H1 (cell line): ENCODE measurements around the gene FBXL17. TPM values are rescaled to one million over a fixed set of nuclear protein-coding genes. Genes with fewer than 3 reads are reported as not detected.

Experiments
- CTCF ChIA-PET: fragments of 300-600 bp; sonication (Branson Sonifier 250); formaldehyde crosslinking; loops from one replicate; lab custom pipeline; 2021; ENCODE audit not compliant: partially characterized antibody; lab: Charles Lee
- POLR2A ChIA-PET: fragments of 300-600 bp; sonication (Branson Sonifier 250); formaldehyde crosslinking; loops from one replicate; lab custom pipeline; 2021; ENCODE audit warnings: inconsistent platforms; ENCODE audit not compliant: partially characterized antibody; lab: Charles Lee
- DNase-seq, 2 experiments: peaks; one replicate each; pipeline versions ENCODE4 v3.0.0 to v3.0.0-alpha.2; 2010 to 2022; ENCODE audit warnings: low spot score in 2 of 2, low read depth in 1 of 2, mixed read lengths in 1 of 2
- FAIRE-seq: peaks from 2 replicates; lab custom pipeline; 2011; peaks lifted over from hg19 to GRCh38; lab: Jason Lieb, UNC
- H2AFZ ChIP-seq: 2 replicates; pipeline ENCODE4 v1.8.1; 2012; ENCODE audit warnings: low read length, inconsistent platforms
- H2AK5ac ChIP-seq: 2 replicates; pipeline ENCODE4 v1.6.1; 2013; ENCODE audit warnings: low read depth, low read length
- H2BK120ac ChIP-seq: replicated peaks from 2 replicates; pipeline ENCODE3; 2013; ENCODE audit warnings: low read depth, low read length, inconsistent platforms
- H2BK12ac ChIP-seq: 2 replicates; pipeline ENCODE4 v1.6.1; 2013; ENCODE audit warnings: low read depth, low read length
- H2BK15ac ChIP-seq: 2 replicates; pipeline ENCODE4 v1.6.1; 2013; ENCODE audit warnings: low read length
- H2BK20ac ChIP-seq: 2 replicates; pipeline ENCODE4 v1.6.1; 2013; ENCODE audit warnings: low read length
- H2BK5ac ChIP-seq: 2 replicates; pipeline ENCODE4 v1.6.1; 2013; ENCODE audit warnings: low read depth, low read length
- H3K14ac ChIP-seq: 2 replicates; pipeline ENCODE4 v1.6.1; 2013; ENCODE audit warnings: inconsistent platforms; ENCODE audit not compliant: insufficient read length
- H3K18ac ChIP-seq: 2 replicates; pipeline ENCODE4 v1.6.1; 2013; ENCODE audit warnings: low read length; ENCODE audit errors: extremely low read depth
- H3K23ac ChIP-seq: 2 replicates; pipeline ENCODE4 v1.6.1; 2013; ENCODE audit warnings: inconsistent platforms; ENCODE audit not compliant: insufficient read length
- H3K23me2 ChIP-seq: 2 replicates; pipeline ENCODE4 v1.6.1; 2013; ENCODE audit warnings: low read depth, low read length
- H3K27ac ChIP-seq: 2 replicates; pipeline ENCODE4 v1.6.1; 2011; ENCODE audit warnings: low read depth, low read length, inconsistent platforms
- H3K27me3 ChIP-seq, 4 experiments: replicated peaks in 1 of 4; 1 replicate in 1 of 4; 2 replicates in 3 of 4; pipeline versions ENCODE4 v1.6.1 to v1.8.1; 2011 to 2013; ENCODE audit warnings: low read length in 3 of 4, mild to moderate bottlenecking in 3 of 4, inconsistent platforms in 2 of 4, mixed read lengths in 2 of 4, moderate library complexity in 1 of 4; ENCODE audit not compliant: control insufficient read depth in 3 of 4, insufficient read depth in 3 of 4; ENCODE audit errors: extremely low read depth in 1 of 4
- H3K36me3 ChIP-seq, 4 experiments: 2 replicates each; pipeline versions ENCODE4 v1.6.1 to v1.8.1; 2011 to 2013; ENCODE audit warnings: mild to moderate bottlenecking in 4 of 4, low read length in 3 of 4, moderate library complexity in 2 of 4, control low read depth in 1 of 4, inconsistent platforms in 1 of 4; ENCODE audit not compliant: insufficient read depth in 4 of 4, control insufficient read depth in 2 of 4
- H3K4ac ChIP-seq: replicated peaks from 2 replicates; pipeline ENCODE3; 2013; ENCODE audit warnings: low read length, low read depth, mixed read lengths, inconsistent platforms; ENCODE audit not compliant: insufficient read length
- H3K4me1 ChIP-seq, 4 experiments: replicated peaks in 1 of 4; 1 replicate in 1 of 4; 2 replicates in 3 of 4; pipeline versions ENCODE4 v1.6.1 to v1.8.1; 2011 to 2013; ENCODE audit warnings: low read length in 3 of 4, inconsistent platforms in 2 of 4, mixed read lengths in 1 of 4; ENCODE audit not compliant: insufficient read depth in 4 of 4, control insufficient read depth in 3 of 4
- H3K4me2 ChIP-seq, 2 experiments: 2 replicates each; pipeline versions ENCODE4 v1.6.1 to v1.8.1; 2011 to 2013; ENCODE audit warnings: low read depth in 2 of 2, low read length in 2 of 2, control low read depth in 1 of 2, inconsistent platforms in 1 of 2, mild to moderate bottlenecking in 1 of 2; ENCODE audit not compliant: insufficient read depth in 1 of 2
- H3K4me3 ChIP-seq, 4 experiments: fragments of 200-600, 300-600 bp in 1 of 4; sonication (generic), shearing (Covaris generic), sonication (Bioruptor Twin) in 1 of 4; 2 replicates each; pipeline versions ENCODE4 v1.5.1 to v1.8.1; 2011 to 2016; ENCODE audit warnings: low read length in 4 of 4, low read depth in 3 of 4, control low read depth in 2 of 4, inconsistent platforms in 2 of 4, mild to moderate bottlenecking in 2 of 4, mixed read lengths in 1 of 4, moderate library complexity in 1 of 4; ENCODE audit not compliant: insufficient read depth in 2 of 4; ENCODE audit errors: extremely low read depth in 1 of 4
- H3K56ac ChIP-seq: replicated peaks from 2 replicates; pipeline ENCODE3; 2013; ENCODE audit warnings: low read depth, mild to moderate bottlenecking, mixed read lengths, low read length, inconsistent platforms; ENCODE audit not compliant: insufficient read length
- H3K79me1 ChIP-seq: 2 replicates; pipeline ENCODE4 v1.6.1; 2013; ENCODE audit warnings: low read depth, low read length, control low read depth
- H3K79me2 ChIP-seq, 2 experiments: 2 replicates each; pipeline versions ENCODE4 v1.6.1 to v1.8.1; 2012 to 2013; ENCODE audit warnings: low read length in 2 of 2, mild to moderate bottlenecking in 2 of 2, inconsistent platforms in 1 of 2; ENCODE audit not compliant: insufficient read depth in 2 of 2, control insufficient read depth in 1 of 2
- H3K9ac ChIP-seq, 4 experiments: replicated peaks in 1 of 4; 1 replicate in 1 of 4; 2 replicates in 3 of 4; pipeline versions ENCODE4 v1.6.1 to v1.8.1; 2011 to 2013; ENCODE audit warnings: low read depth in 3 of 4, low read length in 3 of 4, control low read depth in 2 of 4, mild to moderate bottlenecking in 2 of 4, moderate library complexity in 2 of 4, inconsistent platforms in 1 of 4; ENCODE audit errors: extremely low read depth in 1 of 4
- H3K9me3 ChIP-seq, 2 experiments: 2 replicates each; pipeline versions ENCODE4 v1.6.1 to v1.8.1; 2012 to 2013; ENCODE audit warnings: mild to moderate bottlenecking in 2 of 2, moderate library complexity in 2 of 2, control low read depth in 1 of 2, inconsistent platforms in 1 of 2, low read depth in 1 of 2, low read length in 1 of 2, mixed read lengths in 1 of 2; ENCODE audit not compliant: insufficient read depth in 2 of 2
- H4K20me1 ChIP-seq, 2 experiments: replicated peaks in 1 of 2; 2 replicates each; pipeline versions ENCODE3 to v1.8.1; 2011 to 2013; ENCODE audit warnings: inconsistent platforms in 2 of 2, low read length in 2 of 2, mild to moderate bottlenecking in 1 of 2; ENCODE audit not compliant: insufficient read depth in 2 of 2, control insufficient read depth in 1 of 2
- H4K5ac ChIP-seq: 2 replicates; pipeline ENCODE4 v1.6.1; 2013; ENCODE audit warnings: low read length, low read depth, mixed read lengths, inconsistent platforms; ENCODE audit not compliant: insufficient read length
- H4K8ac ChIP-seq: 2 replicates; pipeline ENCODE4 v1.8.0; 2013; ENCODE audit warnings: mild to moderate bottlenecking, moderate library complexity, low read length, inconsistent platforms; ENCODE audit not compliant: insufficient read depth; ENCODE audit errors: extremely low read depth
- H4K91ac ChIP-seq: replicated peaks from 2 replicates; pipeline ENCODE3; 2013; ENCODE audit warnings: low read length, mixed read lengths, inconsistent platforms; ENCODE audit not compliant: insufficient read length
- ASH2L ChIP-seq: fragments of 200-600, 300-600 bp; sonication (generic); IDR thresholded peaks from one replicate; pipeline ENCODE4 v1.7.1; 2017; ENCODE audit warnings: low read length
- BCL11A ChIP-seq, 2 experiments: IDR thresholded peaks; one replicate each; pipeline ENCODE4 v1.6.1; 2011; ENCODE audit warnings: low read depth in 2 of 2, low read length in 2 of 2, mild to moderate bottlenecking in 2 of 2
- JUND ChIP-seq: IDR thresholded peaks from 2 replicates; pipeline ENCODE4 v1.6.1; 2011; ENCODE audit warnings: mild to moderate bottlenecking, improper control_type of control experiment, low read length
- KDM5A ChIP-seq: fragments of 200-600 bp; IDR thresholded peaks from 2 replicates; pipeline ENCODE4 v1.7.1; 2012; ENCODE audit warnings: mild to moderate bottlenecking, low read length, inconsistent platforms, mixed read lengths
- RBBP5 ChIP-seq: IDR thresholded peaks from 2 replicates; pipeline ENCODE4 v1.7.1; 2012; ENCODE audit warnings: low read depth, mild to moderate bottlenecking, inconsistent platforms, low read length, moderate library complexity, borderline replicate concordance
- RFX5 ChIP-seq: IDR thresholded peaks from 2 replicates; pipeline ENCODE4 v1.6.1; 2011; ENCODE audit warnings: low read depth, low read length, improper control_type of control experiment, borderline replicate concordance
- RNF2 ChIP-seq: fragments of 200-900, 300-1000 bp; sonication (generic); IDR thresholded peaks from 2 replicates; pipeline ENCODE4 v1.7.1; 2016; ENCODE audit warnings: borderline replicate concordance, low read depth, mild to moderate bottlenecking, antibody characterized with exemption, low read length; ENCODE audit not compliant: poor library complexity, severe bottlenecking; ENCODE audit errors: missing control alignments
- RXRA ChIP-seq: IDR thresholded peaks from 2 replicates; pipeline ENCODE4 v1.6.1; 2011; ENCODE audit warnings: low read depth, mild to moderate bottlenecking, low read length, moderate library complexity; ENCODE audit not compliant: insufficient read depth
- SIRT6 ChIP-seq: IDR thresholded peaks from one replicate; pipeline ENCODE4 v1.7.1; 2012; ENCODE audit warnings: low read length, inconsistent platforms
- WGBS, 2 experiments: shearing (Covaris generic) in 1 of 2; methylation state at CpG; one replicate each; pipeline versions ENCODE4 v1.1.6 to v1.1.7; 2013 to 2015; ENCODE audit warnings: low lambda C conversion rate in 2 of 2, mixed read lengths in 2 of 2, inconsistent platforms in 1 of 2, low coverage in 1 of 2, missing lambda C conversion rate in 1 of 2; ENCODE audit not compliant: insufficient replicate concordance in 2 of 2, insufficient coverage in 1 of 2, insufficient read length in 1 of 2; ENCODE audit errors: extremely low coverage in 1 of 2, missing lambda C conversion rate in 1 of 2; 5-methylcytosine and 5-hydroxymethylcytosine counted together
- polyA plus RNA-seq, 7 experiments: library from polyadenylated mRNA; depleted of rRNA in 3 of 7; stranded (reverse) in 5 of 7; unstranded in 2 of 7; fragments of >200 nt in 5 of 7; fragments of 200-250 nt in 2 of 7; gene quantifications; 1 replicate in 5 of 7; 2 replicates in 1 of 7; 4 replicates in 1 of 7; pipeline versions ENCODE4 v1.2.1 to v1.2.3, GENCODE V29; 2011 to 2013; ENCODE audit warnings: missing spikeins in 2 of 7, mixed read lengths in 2 of 7
- total RNA-seq: library from RNA; stranded (reverse); fragmentation: NEBNext Ultra II Directional; extraction: Animal tissue kit (Norgen Biotek cat#: 25700); gene quantifications from 2 replicates; pipeline ENCODE4 v1.2.1, GENCODE V29; 2021
- TF ChIP-seq, protein P1 (sequence below): IDR thresholded peaks from 2 replicates; pipeline ENCODE4 v1.6.1; 2012; ENCODE audit warnings: low read length, inconsistent platforms

The FBXL17 gene
- total and polyA plus RNA-seq, 2 of the 8 experiments (the other 6 are each of a cell fraction or from before 2014, with no cell fraction given), result 0.35 to 4.3 TPM

DNA sequence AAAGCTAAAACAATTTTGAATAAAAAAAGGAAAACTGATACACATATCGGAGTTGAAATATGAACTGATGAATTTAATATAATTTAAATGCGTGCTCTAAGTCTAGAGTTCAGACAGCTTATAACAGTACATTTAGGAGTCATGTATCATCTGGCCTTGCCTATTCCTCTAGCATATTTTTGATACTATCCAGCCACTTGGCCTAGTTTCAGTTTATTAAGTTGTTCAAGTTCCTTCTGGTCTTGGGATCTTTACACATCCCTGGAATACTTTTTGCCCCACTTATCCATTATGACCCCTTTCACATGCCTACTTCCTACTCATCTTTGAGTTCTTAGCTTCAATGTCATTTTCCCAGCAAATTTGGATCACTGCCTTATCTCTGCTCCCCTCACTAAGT is 518.8 kb downstream of the FBXL17 start:
- no peak overlapping the region for H2BK120ac ChIP-seq
- no peaks in the 10 kb centered on the region for H3K36me3 ChIP-seq
- FAIRE-seq, result no peak
- H3K79me1 ChIP-seq, result no peaks in the 10 kb centered on the region
- 94% methylated on average over 2 of the region's 2 CpGs; no CpG with 5 or more reads in 1 of the 2 experiments for WGBS, 2 experiments
- H3K4me1 ChIP-seq, result no peaks in the 10 kb centered on the region; a peak in 1 of 7 replicates
- no peak overlapping the region for H3K9ac ChIP-seq
- no peak overlapping the region for H4K91ac ChIP-seq
- H3K4me2 ChIP-seq, result no peak overlapping the region
- no peak overlapping the region for H3K23ac ChIP-seq
- H2BK5ac ChIP-seq, result no peak overlapping the region
- no peak overlapping the region for H3K18ac ChIP-seq
- no peak overlapping the region for H4K5ac ChIP-seq
- no peaks in the 10 kb centered on the region for H4K20me1 ChIP-seq
- no peaks in the 10 kb centered on the region for H3K9me3 ChIP-seq
- H2BK15ac ChIP-seq, result no peak overlapping the region
- H3K27me3 ChIP-seq, result no peaks in the 10 kb centered on the region
- H2BK20ac ChIP-seq, result no peak overlapping the region
- ChIA-PET CTCF (interaction anchor here (1.0 kb wide), 1 partner anchor 11 kb away, joined by 3 read pairs; no protein-coding TSS in a partner anchor), POLR2A (no interaction called here)
- H2AFZ ChIP-seq, result no peak overlapping the region
- H3K4me3 ChIP-seq, result no peak overlapping the region
- no peak overlapping the region for H3K4ac ChIP-seq
- H2AK5ac ChIP-seq, result no peak overlapping the region
- H4K8ac ChIP-seq, result no peak overlapping the region
- H3K79me2 ChIP-seq, result no peaks in the 10 kb centered on the region
- DNase-seq, result no peak
- no peak overlapping the region for H3K27ac ChIP-seq
- TF ChIP-seq KDM5A (no peak), SIRT6 (no peak), RXRA (no peak), BCL11A (IDR thresholded peaks at IDR 0.05; ENCODE audit: low read depth in 2 of 2, low read length in 2 of 2) (no peak), RFX5 (no peak), ASH2L (no peak), RBBP5 (no peak), JUND (no peak), RNF2 (no peak)
- TF ChIP-seq, protein P1, sequence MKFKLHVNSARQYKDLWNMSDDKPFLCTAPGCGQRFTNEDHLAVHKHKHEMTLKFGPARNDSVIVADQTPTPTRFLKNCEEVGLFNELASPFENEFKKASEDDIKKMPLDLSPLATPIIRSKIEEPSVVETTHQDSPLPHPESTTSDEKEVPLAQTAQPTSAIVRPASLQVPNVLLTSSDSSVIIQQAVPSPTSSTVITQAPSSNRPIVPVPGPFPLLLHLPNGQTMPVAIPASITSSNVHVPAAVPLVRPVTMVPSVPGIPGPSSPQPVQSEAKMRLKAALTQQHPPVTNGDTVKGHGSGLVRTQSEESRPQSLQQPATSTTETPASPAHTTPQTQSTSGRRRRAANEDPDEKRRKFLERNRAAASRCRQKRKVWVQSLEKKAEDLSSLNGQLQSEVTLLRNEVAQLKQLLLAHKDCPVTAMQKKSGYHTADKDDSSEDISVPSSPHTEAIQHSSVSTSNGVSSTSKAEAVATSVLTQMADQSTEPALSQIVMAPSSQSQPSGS, result no peak
- H3K56ac ChIP-seq, result no peak overlapping the region
- H3K23me2 ChIP-seq, result no peaks in the 10 kb centered on the region
- H2BK12ac ChIP-seq, result no peak overlapping the region
- H3K14ac ChIP-seq, result no peak overlapping the region
